WTC11 (cell line): Measurements from ENCODE around the gene TCAP. TPM values are rescaled to one million over a fixed set of nuclear protein-coding genes. Genes with fewer than 3 reads are reported as not detected.

Experiments
- ATAC-seq: fragments of 200-7000 bp; cut with Tn5 transposase; 2 replicates; pipeline ENCODE4 v1.10.0; 2021; ENCODE audit warnings: mild to moderate bottlenecking, moderate library complexity
- CTCF ChIA-PET: fragments of 300-600 bp; sonication (Branson Sonifier 250); formaldehyde crosslinking; loops from one replicate; lab custom pipeline; 2021; ENCODE audit warnings: antibody characterized with exemption; lab: Charles Lee
- POLR2A ChIA-PET: fragments of 350-600 bp; sonication (Branson Sonifier 250); formaldehyde crosslinking; loops from one replicate; lab custom pipeline; 2021; ENCODE audit warnings: antibody characterized with exemption; lab: Charles Lee
- DNase-seq: peaks from one replicate; pipeline ENCODE4 v3.0.0; 2021; ENCODE audit warnings: low spot score
- H3K27ac Mint-ChIP-seq: 2 replicates; pipeline ENCODE4 v1.8.0; 2021; ENCODE audit warnings: mixed read lengths
- H3K27me3 Mint-ChIP-seq: 2 replicates; pipeline ENCODE4 v1.8.0; 2021; ENCODE audit warnings: low read depth, mild to moderate bottlenecking, moderate library complexity, mixed read lengths
- H3K36me3 Mint-ChIP-seq: 2 replicates; pipeline ENCODE4 v1.8.0; 2021; ENCODE audit warnings: mixed read lengths
- H3K4me1 Mint-ChIP-seq: 2 replicates; pipeline ENCODE4 v1.8.0; 2022; ENCODE audit warnings: mixed read lengths
- H3K4me3 Mint-ChIP-seq: 2 replicates; pipeline ENCODE4 v1.8.0; 2021; ENCODE audit warnings: mild to moderate bottlenecking, moderate library complexity, mixed read lengths
- H3K9me3 Mint-ChIP-seq: 2 replicates; pipeline ENCODE4 v1.8.0; 2021; ENCODE audit warnings: mixed read lengths
- ARID4B ChIP-seq: sonication (generic); formaldehyde crosslinking; IDR thresholded peaks from 2 replicates; pipeline ENCODE4 v1.8.0; 2023; ENCODE audit warnings: missing genetic modification reagents, mild to moderate bottlenecking, borderline replicate concordance
- ELF4 ChIP-seq: sonication (generic); formaldehyde crosslinking; IDR thresholded peaks from 2 replicates; pipeline ENCODE4 v1.8.1; 2022; ENCODE audit warnings: low read depth, mild to moderate bottlenecking, moderate library complexity, missing genetic modification reagents
- EMX1 ChIP-seq: fragments of 250-450 bp; sonication (Bioruptor Pico); IDR thresholded peaks from 2 replicates; pipeline ENCODE4 v1.8.0; 2021; ENCODE audit warnings: mild to moderate bottlenecking
- FOXP1 ChIP-seq: sonication (generic); formaldehyde crosslinking; IDR thresholded peaks from 2 replicates; pipeline ENCODE4 v1.8.0; 2022; ENCODE audit warnings: missing genetic modification reagents, mild to moderate bottlenecking, moderate library complexity, borderline replicate concordance
- IRF2 ChIP-seq: sonication (generic); formaldehyde crosslinking; IDR thresholded peaks from 2 replicates; pipeline ENCODE4 v1.8.0; 2022; ENCODE audit warnings: low read depth, missing genetic modification reagents, borderline replicate concordance
- JUN ChIP-seq: sonication (generic); formaldehyde crosslinking; IDR thresholded peaks from 2 replicates; pipeline ENCODE4 v1.8.0; 2023; ENCODE audit warnings: mild to moderate bottlenecking, missing genetic modification reagents
- NR1H2 ChIP-seq: sonication (generic); formaldehyde crosslinking; IDR thresholded peaks from 2 replicates; pipeline ENCODE4 v1.9.0; 2021; ENCODE audit warnings: mild to moderate bottlenecking, moderate library complexity, missing genetic modification reagents
- NR2C2 ChIP-seq: sonication (generic); formaldehyde crosslinking; IDR thresholded peaks from 2 replicates; pipeline ENCODE4 v1.8.0; 2022; ENCODE audit warnings: mild to moderate bottlenecking, missing genetic modification reagents
- OVOL2 ChIP-seq: fragments of 250-450 bp; sonication (Bioruptor Pico); IDR thresholded peaks from 2 replicates; pipeline ENCODE4 v1.9.0; 2021; ENCODE audit warnings: mild to moderate bottlenecking, borderline replicate concordance
- PRRX2 ChIP-seq: fragments of 250-450 bp; sonication (Bioruptor Pico); IDR thresholded peaks from 2 replicates; pipeline ENCODE4 v1.8.0; 2021; ENCODE audit warnings: mild to moderate bottlenecking
- SP1 ChIP-seq: sonication (generic); formaldehyde crosslinking; conservative IDR thresholded peaks from 2 replicates; pipeline ENCODE4 v1.8.1; 2022; ENCODE audit warnings: missing genetic modification reagents
- ZNF121 ChIP-seq: sonication (generic); formaldehyde crosslinking; IDR thresholded peaks from 2 replicates; pipeline ENCODE4 v1.8.0; 2023; ENCODE audit warnings: missing genetic modification reagents
- ZNF219 ChIP-seq: sonication (generic); formaldehyde crosslinking; IDR thresholded peaks from 2 replicates; pipeline ENCODE4 v1.8.0; 2023; ENCODE audit warnings: missing genetic modification reagents, mild to moderate bottlenecking, borderline replicate concordance
- ZNF416 ChIP-seq: fragments of 250-450 bp; sonication (Bioruptor Pico); IDR thresholded peaks from 2 replicates; pipeline ENCODE4 v1.9.0; 2021; ENCODE audit warnings: mild to moderate bottlenecking, inconsistent platforms
- ZNF423 ChIP-seq: fragments of 250-450 bp; sonication (Bioruptor Pico); IDR thresholded peaks from 2 replicates; pipeline ENCODE4 v2.1.2; 2022; ENCODE audit warnings: mild to moderate bottlenecking, moderate library complexity
- ZNF512 ChIP-seq: sonication (generic); formaldehyde crosslinking; IDR thresholded peaks from 2 replicates; pipeline ENCODE4 v1.8.1; 2022; ENCODE audit warnings: missing genetic modification reagents, borderline replicate concordance
- ZSCAN18 ChIP-seq: fragments of 250-450 bp; sonication (Bioruptor Pico); IDR thresholded peaks from 2 replicates; pipeline ENCODE4 v2.1.2; 2022; ENCODE audit warnings: mild to moderate bottlenecking, moderate library complexity
- total RNA-seq: library from RNA; stranded (reverse); gene quantifications from 3 replicates; pipeline ENCODE4 v1.2.3, GENCODE V29; 2021
- TF ChIP-seq, protein P1 (sequence below): sonication (generic); formaldehyde crosslinking; IDR thresholded peaks from 2 replicates; pipeline ENCODE4 v1.8.0; 2022; ENCODE audit warnings: mild to moderate bottlenecking, missing genetic modification reagents
- TF ChIP-seq, protein P2 (sequence below): sonication (generic); formaldehyde crosslinking; IDR thresholded peaks from 2 replicates; pipeline ENCODE4 v1.8.1; 2022; ENCODE audit warnings: low read depth, missing genetic modification reagents, borderline replicate concordance

TCAP gene
- total RNA-seq, 1 experiment from 2014 or later = 2.9 TPM

DNA sequence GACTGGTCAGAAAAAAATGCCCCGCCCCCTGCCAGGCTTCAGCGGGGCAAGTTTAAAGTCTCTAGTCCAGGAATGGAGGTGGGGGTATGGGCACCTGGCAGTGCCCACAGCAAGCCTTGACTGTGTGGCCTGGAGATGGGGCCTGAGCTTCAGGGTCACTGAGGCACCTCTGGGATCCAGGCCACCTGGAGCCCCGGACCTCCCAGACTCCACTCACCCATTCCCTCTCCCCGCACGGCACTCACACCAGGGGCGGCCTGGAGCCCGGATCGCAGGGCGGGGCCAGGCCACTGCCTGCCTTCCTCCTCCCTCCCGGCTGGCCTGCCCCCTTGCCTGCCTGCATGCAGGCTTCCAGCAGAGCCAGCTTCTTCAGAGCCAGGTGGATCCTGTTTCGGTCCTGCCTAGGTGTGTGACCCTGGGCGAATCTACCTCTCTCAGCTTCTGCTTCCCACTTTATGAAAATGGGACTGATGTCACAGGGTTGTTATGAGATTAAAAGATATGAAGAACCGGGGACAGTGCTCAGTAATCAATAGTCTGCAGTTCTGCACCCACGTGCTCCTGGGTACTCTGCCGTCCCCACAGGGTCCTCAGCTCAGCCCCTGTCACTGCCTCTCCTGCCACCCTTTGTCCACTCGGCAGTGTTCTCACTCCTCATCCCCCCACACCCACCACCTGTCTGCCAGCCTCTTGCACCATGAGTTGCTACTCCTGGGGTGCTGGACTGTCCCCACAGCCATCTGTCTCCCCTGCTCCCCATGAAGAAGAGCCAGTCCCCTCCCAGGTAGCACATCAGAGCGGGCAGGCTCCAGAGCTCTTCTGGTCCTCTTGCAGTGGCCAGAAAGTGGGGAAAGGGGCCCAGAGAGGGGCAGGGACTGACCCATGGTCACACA lies 1.2 kb upstream of the TCAP start:
- no peaks in the 10 kb centered on the region for H3K9me3 Mint-ChIP-seq
- peak; percentile 74 for ATAC-seq
- H3K27ac Mint-ChIP-seq = peak overlapping the region; percentile 48
- peaks cover 48% of the 10 kb centered on the region for H3K4me1 Mint-ChIP-seq
- TF ChIP-seq SP1 (CRISPR knock-in tag) (peak; percentile 58; the same call in 1 of the 2 replicates), ZNF121 (CRISPR knock-in tag) (peak; percentile 97), ZNF416 (no peak), ZNF219 (no peak), ZNF423 (peak; percentile 93), ZSCAN18 (CRISPR knock-in tag) (no peak), ARID4B (CRISPR knock-in tag) (no peak)
- TF ChIP-seq, protein P1, sequence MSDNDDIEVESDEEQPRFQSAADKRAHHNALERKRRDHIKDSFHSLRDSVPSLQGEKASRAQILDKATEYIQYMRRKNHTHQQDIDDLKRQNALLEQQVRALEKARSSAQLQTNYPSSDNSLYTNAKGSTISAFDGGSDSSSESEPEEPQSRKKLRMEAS (CRISPR knock-in tag) = peak; percentile 33; the same call in 1 of the 2 replicates
- TF ChIP-seq, all 79 proteins: peak for 4
- Mint-ChIP-seq H3K4me3 (peak overlapping the region; percentile 60), H3K36me3 (peaks cover 8% of the 10 kb centered on the region), H3K27me3 (peaks cover 32% of the 10 kb centered on the region)
- DNase-seq = peak; percentile 76
- ChIA-PET CTCF (interaction anchor here (0.6 to 18.0 kb wide), 14 partner anchors 8 to 116 kb away, joined by 3 to 876 read pairs (median 6); partner anchors contain the start of genes MIEN1, PGAP3 and PPP1R1B), POLR2A (interaction anchor here (1.2 kb wide), 1 partner anchor 11 kb away, joined by 3 read pairs; no protein-coding TSS in a partner anchor)

DNA sequence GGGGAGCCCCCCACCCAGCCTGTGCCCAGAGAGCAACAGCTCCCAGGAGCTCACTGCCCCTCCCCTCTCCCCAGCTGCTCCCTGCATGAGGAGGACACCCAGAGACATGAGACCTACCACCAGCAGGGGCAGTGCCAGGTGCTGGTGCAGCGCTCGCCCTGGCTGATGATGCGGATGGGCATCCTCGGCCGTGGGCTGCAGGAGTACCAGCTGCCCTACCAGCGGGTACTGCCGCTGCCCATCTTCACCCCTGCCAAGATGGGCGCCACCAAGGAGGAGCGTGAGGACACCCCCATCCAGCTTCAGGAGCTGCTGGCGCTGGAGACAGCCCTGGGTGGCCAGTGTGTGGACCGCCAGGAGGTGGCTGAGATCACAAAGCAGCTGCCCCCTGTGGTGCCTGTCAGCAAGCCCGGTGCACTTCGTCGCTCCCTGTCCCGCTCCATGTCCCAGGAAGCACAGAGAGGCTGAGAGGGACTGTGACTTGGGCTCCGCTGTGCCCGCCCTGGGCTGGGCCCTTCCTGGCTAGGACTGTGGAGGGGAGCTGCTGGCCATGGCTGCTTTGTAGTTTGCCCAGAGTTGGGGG lies 584 bp downstream of the TCAP start:
- peaks cover 44% of the 10 kb centered on the region for H3K27me3 Mint-ChIP-seq
- no peaks in the 10 kb centered on the region for H3K9me3 Mint-ChIP-seq
- H3K4me1 Mint-ChIP-seq = peaks cover 51% of the 10 kb centered on the region
- ATAC-seq = no peak
- H3K27ac Mint-ChIP-seq = no peak overlapping the region
- peak; percentile 38 for DNase-seq
- H3K4me3 Mint-ChIP-seq = no peak overlapping the region
- ChIA-PET CTCF (interaction anchor here (0.9 to 18.0 kb wide), 14 partner anchors 9 to 118 kb away, joined by 3 to 876 read pairs (median 6); partner anchors contain the start of genes ERBB2, MIEN1 and PPP1R1B), POLR2A (interaction anchor here (0.7 kb wide), 1 partner anchor 30 kb away, joined by 3 read pairs; no protein-coding TSS in a partner anchor)
- TF ChIP-seq FOXP1 (peak; percentile 14; the same call in 1 of the 2 replicates), ELF4 (CRISPR knock-in tag) (no peak), ZNF423 (peak; percentile 40)
- TF ChIP-seq, protein P2, sequence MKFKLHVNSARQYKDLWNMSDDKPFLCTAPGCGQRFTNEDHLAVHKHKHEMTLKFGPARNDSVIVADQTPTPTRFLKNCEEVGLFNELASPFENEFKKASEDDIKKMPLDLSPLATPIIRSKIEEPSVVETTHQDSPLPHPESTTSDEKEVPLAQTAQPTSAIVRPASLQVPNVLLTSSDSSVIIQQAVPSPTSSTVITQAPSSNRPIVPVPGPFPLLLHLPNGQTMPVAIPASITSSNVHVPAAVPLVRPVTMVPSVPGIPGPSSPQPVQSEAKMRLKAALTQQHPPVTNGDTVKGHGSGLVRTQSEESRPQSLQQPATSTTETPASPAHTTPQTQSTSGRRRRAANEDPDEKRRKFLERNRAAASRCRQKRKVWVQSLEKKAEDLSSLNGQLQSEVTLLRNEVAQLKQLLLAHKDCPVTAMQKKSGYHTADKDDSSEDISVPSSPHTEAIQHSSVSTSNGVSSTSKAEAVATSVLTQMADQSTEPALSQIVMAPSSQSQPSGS = no peak
- peaks cover 7% of the 10 kb centered on the region for H3K36me3 Mint-ChIP-seq

DNA sequence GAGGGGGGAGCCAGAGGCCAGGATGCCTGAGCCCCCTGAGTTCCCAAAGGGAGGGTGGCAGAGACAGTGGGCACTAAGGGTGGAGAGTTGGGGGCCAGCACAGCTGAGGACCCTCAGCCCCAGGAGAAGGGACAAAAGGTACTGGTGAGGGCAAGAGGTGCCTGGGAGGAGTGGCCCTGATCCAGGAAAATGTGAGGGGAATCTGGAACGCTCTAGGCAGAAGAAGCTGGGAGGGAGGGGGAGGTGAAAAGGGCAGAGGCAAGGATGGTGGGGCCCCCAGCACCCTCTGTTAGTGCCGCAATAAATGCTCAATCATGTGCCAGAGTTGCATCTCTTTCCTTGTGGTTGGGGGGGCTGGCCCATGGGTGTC lies 1.1 kb downstream of the TCAP start:
- no peaks in the 10 kb centered on the region for H3K9me3 Mint-ChIP-seq
- H3K4me1 Mint-ChIP-seq = peaks cover 51% of the 10 kb centered on the region
- peak overlapping the region; percentile 20; the same call in 1 of the 2 replicates for H3K4me3 Mint-ChIP-seq
- TF ChIP-seq JUN (CRISPR knock-in tag) = no peak
- TF ChIP-seq NR1H2 (CRISPR knock-in tag) = no peak
- no peak for TF ChIP-seq IRF2 (CRISPR knock-in tag)
- TF ChIP-seq ELF4 (CRISPR knock-in tag) = no peak
- no peak for TF ChIP-seq PRRX2 (CRISPR knock-in tag)
- TF ChIP-seq OVOL2 (CRISPR knock-in tag) = no peak
- TF ChIP-seq NR2C2 = no peak
- TF ChIP-seq EMX1 = no peak
- TF ChIP-seq ZNF416 = no peak
- no peak for TF ChIP-seq ZSCAN18 (CRISPR knock-in tag)
- no peak for TF ChIP-seq ZNF512

More for the DNA sequence above, 1.1 kb downstream of the TCAP start:
- DNase-seq = no peak
- Mint-ChIP-seq H3K27ac (no peak overlapping the region), H3K27me3 (peaks cover 44% of the 10 kb centered on the region), H3K36me3 (peaks cover 2% of the 10 kb centered on the region)
- ATAC-seq = no peak
- CTCF ChIA-PET = interaction anchor here (0.9 to 18.0 kb wide), 15 partner anchors 9 to 118 kb away, joined by 3 to 876 read pairs (median 5); partner anchors contain the start of genes ERBB2, MIEN1 and PPP1R1B
- POLR2A ChIA-PET = interaction anchor here (0.7 to 0.9 kb wide), 2 partner anchors 14 to 30 kb away, joined by 3 to 4 read pairs; no protein-coding TSS in a partner anchor
